Peyer's patch (tissue), 4 donors: ENCODE results near the gene LZTFL1.

Source experiments
- CTCF ChIP-seq, 6 experiments: fragments of 450-650 bp in 4 of 6; fragments of 200-600 bp in 2 of 6; sonication (generic) in 1 of 6; IDR thresholded peaks; one replicate each; pipeline ENCODE4 v1.5.1; 2017 to 2019; ENCODE audit warnings: antibody characterized with exemption in 6 of 6, mild to moderate bottlenecking in 3 of 6, moderate library complexity in 1 of 6
- POLR2A ChIP-seq, 2 donors: fragments of 450-650 bp; IDR thresholded peaks; one replicate each; pipeline ENCODE4 v1.5.1; 2017; ENCODE audit warnings: antibody characterized with exemption in 2 of 2, mild to moderate bottlenecking in 2 of 2, moderate library complexity in 2 of 2

GRCh38 chr3:45774581-45775521 lies 67.1 kb downstream of the LZTFL1 start:
- TF ChIP-seq CTCF (IDR thresholded peaks at IDR 0.05) (no peak), POLR2A (IDR thresholded peaks at IDR 0.05) (no peak)
